ENCODE results near the gene QRFPR.

DNA sequence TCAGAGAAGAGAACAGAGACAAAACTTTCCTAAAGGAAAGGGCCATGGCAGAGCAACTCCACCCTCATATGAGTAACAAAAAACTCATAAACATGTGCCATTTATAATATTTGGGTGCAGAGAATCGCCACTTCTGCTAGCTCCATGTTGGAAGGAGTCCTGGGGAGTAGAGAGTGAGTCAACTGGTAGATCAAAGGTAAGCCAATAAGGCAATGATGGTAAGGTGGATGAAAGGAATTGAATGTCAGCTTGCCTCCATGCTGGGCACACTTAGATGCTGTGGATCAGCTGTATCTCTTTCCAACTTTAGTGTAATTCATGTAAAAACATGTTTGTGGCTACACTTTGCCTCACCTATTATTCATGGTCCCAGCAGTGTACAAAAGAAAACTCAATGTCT, 4.7 kb downstream of the QRFPR start:
- TF ChIP-seq, protein P1, sequence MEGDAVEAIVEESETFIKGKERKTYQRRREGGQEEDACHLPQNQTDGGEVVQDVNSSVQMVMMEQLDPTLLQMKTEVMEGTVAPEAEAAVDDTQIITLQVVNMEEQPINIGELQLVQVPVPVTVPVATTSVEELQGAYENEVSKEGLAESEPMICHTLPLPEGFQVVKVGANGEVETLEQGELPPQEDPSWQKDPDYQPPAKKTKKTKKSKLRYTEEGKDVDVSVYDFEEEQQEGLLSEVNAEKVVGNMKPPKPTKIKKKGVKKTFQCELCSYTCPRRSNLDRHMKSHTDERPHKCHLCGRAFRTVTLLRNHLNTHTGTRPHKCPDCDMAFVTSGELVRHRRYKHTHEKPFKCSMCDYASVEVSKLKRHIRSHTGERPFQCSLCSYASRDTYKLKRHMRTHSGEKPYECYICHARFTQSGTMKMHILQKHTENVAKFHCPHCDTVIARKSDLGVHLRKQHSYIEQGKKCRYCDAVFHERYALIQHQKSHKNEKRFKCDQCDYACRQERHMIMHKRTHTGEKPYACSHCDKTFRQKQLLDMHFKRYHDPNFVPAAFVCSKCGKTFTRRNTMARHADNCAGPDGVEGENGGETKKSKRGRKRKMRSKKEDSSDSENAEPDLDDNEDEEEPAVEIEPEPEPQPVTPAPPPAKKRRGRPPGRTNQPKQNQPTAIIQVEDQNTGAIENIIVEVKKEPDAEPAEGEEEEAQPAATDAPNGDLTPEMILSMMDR (IDR thresholded peaks at IDR 0.05), result no peak
- no peak for TF ChIP-seq POLR2A (IDR thresholded peaks at IDR 0.05)
